GM18505 (cell line): ENCODE measurements around the gene INPP4B.

ENCODE experiments used
- ATAC-seq: cut with Tn5 transposase; IDR thresholded peaks from one replicate; pipeline ENCODE4 v1.9.1; 2021; ENCODE audit not compliant: unreplicated experiment
- POLR2A ChIP-seq: IDR thresholded peaks from 4 replicates; pipeline ENCODE4 v1.6.1; 2011; ENCODE audit warnings: borderline replicate concordance; ENCODE audit not compliant: insufficient read depth, insufficient read length; ENCODE audit errors: extremely low read depth

INPP4B gene

DNA sequence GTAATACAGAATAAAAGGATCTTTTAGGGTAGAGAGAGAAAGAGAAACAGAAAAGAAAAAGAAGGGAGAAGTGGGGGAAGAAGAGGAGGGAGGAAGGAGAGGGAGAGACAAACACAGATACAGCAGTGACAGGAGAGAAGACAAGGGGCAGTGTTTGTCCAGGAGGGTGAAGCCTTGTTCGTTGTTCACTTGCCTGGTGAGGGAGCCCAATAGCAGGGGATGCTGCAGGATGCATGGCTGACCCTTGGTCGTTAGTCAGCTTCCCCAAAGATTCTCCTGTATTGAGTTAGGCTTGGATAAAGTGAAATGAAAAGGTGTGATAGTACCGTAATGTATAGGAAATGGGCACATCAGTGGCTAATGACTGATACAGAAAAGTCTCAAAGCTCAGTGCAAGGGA lies 806.1 kb downstream of the INPP4B start:
- no peak for TF ChIP-seq POLR2A
- ATAC-seq = no peak

DNA sequence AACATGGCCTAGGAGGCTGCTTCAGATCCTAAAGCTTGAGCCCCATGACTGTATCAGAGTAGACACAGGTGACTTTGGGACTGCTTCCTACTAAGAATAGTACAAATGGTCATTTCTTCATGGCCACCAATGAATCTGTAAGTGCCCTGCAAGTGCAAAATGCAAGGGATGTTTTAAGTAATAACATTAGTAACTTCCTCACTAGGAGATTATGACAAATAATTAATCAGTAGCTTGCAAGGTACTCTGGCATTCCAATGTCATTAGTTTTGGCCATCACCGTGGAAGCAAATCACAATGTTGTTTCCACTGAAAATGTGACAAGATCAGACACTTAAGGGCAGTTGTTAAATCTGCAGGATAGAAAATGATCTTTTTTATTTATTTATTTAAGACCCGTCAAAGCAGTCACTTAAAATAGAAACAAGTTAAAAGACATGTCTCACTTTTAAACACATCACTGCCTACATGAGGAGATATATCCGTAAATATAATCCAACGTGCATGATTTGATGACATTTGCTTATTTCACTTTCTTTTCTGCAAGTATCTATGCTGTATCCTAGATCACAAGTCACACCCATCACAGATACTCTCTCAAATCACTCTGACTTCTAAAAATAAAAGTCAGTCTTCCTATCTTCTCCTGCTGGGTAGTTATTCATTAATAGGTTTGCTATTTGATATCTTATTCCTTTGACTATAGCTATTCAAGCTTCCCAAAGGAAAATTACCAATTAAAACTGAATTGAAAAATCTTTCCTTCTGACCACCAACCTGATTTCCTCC lies 809.1 kb downstream of the INPP4B start:
- no peak for TF ChIP-seq POLR2A

DNA sequence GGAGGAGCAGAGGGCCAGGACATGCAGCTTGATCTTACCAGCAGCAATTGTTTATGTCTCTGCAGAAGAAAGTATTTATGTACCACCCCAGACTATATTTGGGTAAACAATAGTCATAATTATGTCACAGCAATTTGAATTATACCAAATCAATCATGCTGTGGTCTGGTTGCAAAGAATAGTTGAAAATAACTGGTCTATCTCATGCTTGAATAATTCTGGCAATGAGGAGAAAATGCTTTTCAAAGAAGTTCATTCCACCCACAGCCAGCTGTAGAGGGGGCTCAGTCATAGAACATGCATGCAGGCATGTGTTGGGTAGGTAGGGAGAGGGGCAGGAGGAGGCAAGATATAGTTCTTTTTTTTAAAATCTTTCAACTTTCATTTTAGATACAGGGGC lies 810.5 kb downstream of the INPP4B start:
- no peak for ATAC-seq
- no peak for TF ChIP-seq POLR2A

More for the DNA sequence above, 809.1 kb downstream of the INPP4B start:
- ATAC-seq = no peak

DNA sequence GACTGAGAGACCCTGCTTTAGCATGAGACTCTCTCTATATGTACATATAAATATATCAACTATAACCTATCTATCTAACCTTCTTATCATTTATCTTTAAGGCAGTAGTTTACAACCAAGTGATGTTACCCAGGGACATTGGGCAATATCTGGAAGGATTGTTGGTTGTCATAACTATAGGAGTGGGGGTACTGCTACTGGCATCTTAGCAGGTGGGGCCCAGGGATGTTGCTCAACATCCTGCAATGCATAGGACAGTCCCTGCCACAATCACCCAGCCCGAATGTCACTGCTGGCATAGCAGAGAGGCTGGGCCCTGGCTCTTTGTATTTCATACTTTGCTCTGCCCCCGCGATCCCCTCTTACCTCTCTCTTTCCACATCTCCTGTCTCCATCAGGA lies 812.0 kb downstream of the INPP4B start:
- no peak for ATAC-seq
- no peak for TF ChIP-seq POLR2A

DNA sequence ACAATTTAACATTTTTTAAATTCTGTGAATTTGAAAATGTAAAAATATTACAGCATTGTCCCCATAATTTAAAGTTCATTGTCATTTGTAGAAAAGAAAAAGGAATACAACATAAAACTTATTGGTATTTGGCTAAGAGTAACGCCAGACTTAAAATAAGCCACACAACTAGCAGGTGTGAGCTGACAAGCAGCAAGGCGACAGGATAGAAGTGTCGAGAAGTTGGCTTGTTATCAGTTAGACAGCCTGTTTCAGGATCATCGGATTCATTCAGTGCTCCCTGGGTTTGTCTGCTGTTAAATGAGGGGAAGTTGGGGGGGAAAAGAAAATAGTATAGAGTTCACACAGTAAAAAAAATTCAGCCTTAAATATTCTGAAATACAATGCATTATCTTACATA lies 816.1 kb downstream of the INPP4B start:
- TF ChIP-seq POLR2A = no peak
- ATAC-seq = no peak

DNA sequence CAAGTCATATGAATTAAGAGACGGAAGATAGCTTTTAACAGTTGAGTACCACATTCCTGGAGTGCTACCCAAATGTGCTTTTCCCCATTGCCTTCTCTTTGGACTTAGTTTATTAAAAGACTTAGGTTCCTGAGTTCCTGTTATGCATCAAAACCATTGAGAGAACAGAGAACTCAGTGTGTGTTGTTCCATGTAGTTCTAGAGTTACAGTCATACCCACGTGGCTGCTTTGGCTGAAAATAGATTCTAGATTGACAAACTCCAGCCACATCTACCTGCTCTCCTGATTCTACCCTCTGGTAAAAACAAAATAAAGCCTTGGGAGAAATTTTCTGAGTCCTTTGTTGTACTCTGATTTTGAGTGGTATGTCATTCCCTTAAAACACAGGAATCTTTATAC lies 824.3 kb downstream of the INPP4B start:
- TF ChIP-seq POLR2A = no peak
- no peak for ATAC-seq

DNA sequence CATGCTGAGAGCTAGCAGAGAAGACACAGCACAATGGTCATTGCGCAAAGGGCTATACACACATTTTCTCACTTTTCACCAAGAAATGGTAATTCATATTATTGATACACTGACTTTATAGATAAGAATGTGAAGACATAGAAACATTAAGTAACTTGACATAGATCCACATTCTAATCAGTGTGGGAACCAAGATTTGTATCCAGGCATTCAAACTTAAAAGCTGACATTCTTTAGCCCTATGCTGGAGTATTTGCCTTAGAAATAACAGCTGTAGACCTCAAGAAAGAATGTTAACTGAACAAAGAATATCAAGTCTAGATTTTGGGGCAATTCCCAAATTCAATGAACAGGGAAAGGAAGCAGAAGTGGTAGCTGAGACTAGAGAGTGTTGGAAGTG lies 824.9 kb downstream of the INPP4B start:
- ATAC-seq = no peak
- no peak for TF ChIP-seq POLR2A

DNA sequence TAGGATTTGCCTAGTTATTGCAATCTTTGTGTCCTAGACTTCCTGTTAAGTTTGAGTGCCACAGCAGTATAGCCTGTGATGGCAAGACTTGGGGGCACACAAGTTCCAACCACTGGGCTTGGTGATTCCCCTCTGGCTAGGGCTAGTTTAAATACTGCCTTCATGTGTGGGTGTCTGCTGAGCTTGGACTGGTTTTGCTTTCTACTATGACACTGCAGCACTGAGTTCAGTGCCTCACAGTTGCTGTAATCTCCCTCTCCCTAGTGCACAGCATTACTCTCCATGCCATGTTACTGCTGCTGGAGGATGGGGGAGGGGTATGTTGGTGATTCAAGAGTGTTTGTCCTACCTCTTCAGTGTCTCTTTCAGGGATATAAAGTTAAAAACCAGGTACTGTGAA lies 830.1 kb downstream of the INPP4B start:
- no peak for TF ChIP-seq POLR2A

DNA sequence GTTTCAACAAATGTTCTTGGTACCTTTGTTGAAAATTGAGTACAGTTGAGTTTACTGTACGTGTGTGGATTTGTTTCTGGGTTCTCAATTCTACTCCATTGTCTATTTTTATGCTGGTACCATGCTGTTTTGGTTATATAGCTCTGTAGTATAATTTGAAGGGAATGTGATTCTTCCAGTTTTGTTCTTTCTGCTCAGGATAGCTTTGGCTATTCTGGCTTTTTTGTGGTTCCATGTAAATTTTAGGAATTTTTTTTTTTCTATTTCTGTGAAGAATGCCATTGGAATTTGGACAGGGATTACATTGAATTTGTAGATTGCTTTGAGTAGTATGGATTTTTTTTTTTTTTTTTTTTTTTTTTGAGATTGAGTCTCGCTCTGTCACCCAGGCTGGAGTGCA lies 836.4 kb downstream of the INPP4B start:
- no peak for ATAC-seq
- no peak for TF ChIP-seq POLR2A

More for the DNA sequence above, 830.1 kb downstream of the INPP4B start:
- no peak for ATAC-seq

DNA sequence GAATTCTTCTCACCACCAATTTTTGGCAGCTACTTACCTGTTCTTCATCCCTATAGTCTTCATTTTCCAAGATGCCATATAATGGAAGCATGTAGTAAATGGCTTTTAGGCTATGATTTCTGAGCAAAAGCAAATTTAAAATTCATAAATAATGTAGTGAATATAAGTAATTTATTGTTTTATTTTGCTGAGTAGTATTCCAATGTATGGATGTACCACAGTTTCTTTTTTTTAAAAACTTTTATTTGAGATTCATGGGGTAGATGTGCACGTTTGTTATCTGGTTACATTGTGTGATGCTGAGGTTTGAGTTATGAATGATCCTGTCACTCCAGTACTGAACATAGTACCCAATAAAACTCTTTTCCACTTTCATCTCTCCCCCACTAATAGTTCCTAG lies 840.6 kb downstream of the INPP4B start:
- ATAC-seq = no peak
- TF ChIP-seq POLR2A = no peak

DNA sequence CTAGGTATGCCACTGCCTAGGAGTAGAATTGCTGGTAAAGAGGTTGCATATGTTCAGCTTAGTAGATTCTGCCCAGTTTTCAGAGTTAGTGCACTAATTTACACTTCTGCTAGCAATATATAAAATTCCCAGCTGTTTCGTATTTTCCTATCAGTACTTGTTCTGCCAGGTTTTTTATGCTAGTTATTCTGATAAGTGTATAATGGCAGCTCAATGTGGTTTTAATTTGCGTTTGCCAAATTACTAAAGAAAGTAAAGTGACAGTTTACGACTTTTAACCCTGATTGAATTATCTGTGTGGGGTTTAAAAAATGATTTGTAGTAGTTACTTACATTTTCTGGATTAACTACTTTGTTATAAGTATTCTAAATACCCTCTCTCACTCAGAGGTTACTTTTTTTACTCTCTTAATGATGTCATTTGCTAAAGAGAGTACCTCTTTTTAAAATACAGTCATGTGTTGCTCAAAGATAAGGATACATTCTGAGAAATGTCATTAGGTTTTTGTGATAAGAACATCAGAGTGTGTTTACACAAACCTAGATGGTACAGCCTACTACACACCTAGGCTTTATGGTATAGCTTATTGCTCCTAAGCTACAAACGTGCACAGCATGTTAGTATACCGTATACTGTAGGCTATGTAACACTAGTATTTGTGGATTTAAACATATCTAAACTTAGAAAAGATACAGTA lies 846.5 kb downstream of the INPP4B start:
- ATAC-seq = no peak
- no peak for TF ChIP-seq POLR2A

DNA sequence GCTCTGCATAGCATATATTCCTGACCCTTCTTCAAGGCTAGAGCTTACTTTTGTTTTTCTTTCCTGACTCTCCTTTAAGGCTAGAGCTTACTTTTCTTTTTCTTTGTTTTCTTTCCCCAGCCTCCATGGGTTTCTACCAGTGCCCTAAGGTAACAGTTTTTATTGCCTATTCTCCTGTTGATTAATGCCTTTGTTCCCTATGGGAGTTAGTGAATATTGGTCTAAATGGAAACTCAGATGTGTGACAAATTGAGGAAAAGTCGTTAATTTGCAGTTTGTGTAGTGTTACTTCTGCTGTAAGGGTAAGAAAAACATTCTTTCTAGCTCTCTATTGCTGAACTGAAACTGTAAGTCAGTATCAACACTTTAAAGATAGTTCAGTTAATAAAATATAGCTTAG lies 851.0 kb downstream of the INPP4B start:
- no peak for ATAC-seq
- no peak for TF ChIP-seq POLR2A

DNA sequence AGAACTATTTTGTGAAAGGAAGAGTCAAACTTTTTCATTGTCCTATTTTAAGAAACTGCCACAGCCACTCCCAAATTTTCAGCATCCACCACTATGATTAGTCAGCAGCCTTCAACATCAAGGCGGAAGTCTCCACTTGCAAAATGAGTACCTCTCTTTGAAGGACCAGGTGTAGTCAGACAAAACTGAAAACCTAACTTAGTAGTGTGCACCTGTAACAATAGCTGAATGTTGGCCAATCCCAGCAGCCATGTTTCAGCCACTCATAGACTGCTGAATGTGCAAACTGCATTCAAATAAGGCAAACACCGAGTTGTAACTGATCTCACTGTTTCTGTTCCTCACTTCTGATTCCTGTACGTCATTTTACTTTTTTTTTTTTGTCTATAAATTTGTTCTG lies 868.7 kb downstream of the INPP4B start:
- ATAC-seq = no peak
- no peak for TF ChIP-seq POLR2A
